ENCODE measurements around the gene DKK1. TPM values are rescaled to one million over a fixed set of nuclear protein-coding genes. Genes with fewer than 3 reads are reported as not detected.
A peak's percentile ranks its signal among the peaks of the same experiment; 100 is the strongest.

Gene DKK1
- total and polyA plus RNA-seq, 2 of the 13 experiments (the other 11 are each of a cell fraction or from before 2014, with no cell fraction given) = 123 to 262 TPM

DNA sequence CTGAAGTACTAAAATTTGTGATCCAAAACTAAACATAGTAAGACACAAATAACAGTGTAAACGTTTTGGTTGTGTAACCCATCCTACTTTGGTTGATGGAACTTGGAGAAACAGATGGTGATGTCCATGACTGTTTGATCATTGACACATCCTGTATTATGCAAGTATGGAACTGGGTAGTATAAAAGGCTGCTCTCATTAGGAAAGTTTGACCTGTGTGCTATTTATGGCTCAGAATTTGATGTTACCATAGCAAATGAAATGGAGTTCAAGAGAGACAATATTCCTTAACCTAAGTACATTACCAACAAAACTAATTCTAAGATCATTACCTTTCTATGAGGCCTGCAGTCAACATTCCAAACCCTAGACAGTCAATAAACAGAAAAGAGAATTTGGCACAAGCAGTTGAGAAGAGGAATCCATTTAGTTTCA lies 39.9 kb downstream of the DKK1 start (continued):
- no peak for TF ChIP-seq ZNF543 (CRISPR knock-in tag; IDR thresholded peaks at IDR 0.05)
- TF ChIP-seq EEA1 (CRISPR knock-in tag; IDR thresholded peaks at IDR 0.05; ENCODE audit: borderline replicate concordance) = no peak
- TF ChIP-seq FIP1L1 (IDR thresholded peaks at IDR 0.05; ENCODE audit: borderline replicate concordance, insufficient read depth, low read depth, low read length) = no peak
- TF ChIP-seq ATF7 (IDR thresholded peaks at IDR 0.05) = no peak
- TF ChIP-seq ATF7 (CRISPR knock-in tag; IDR thresholded peaks at IDR 0.05) = no peak
- TF ChIP-seq ZMYM4 (CRISPR knock-in tag; IDR thresholded peaks at IDR 0.05) = no peak; the same call in 1 of the 2 replicates
- TF ChIP-seq, protein P1, sequence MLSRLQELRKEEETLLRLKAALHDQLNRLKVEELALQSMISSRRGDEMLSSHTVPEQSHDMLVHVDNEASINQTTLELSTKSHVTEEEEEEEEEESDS (CRISPR knock-in tag; IDR thresholded peaks at IDR 0.05; ENCODE audit: borderline replicate concordance) = 0 out of 2 replicates have a peak, but pooled peaks have one; percentile 39
- TF ChIP-seq, protein P2, sequence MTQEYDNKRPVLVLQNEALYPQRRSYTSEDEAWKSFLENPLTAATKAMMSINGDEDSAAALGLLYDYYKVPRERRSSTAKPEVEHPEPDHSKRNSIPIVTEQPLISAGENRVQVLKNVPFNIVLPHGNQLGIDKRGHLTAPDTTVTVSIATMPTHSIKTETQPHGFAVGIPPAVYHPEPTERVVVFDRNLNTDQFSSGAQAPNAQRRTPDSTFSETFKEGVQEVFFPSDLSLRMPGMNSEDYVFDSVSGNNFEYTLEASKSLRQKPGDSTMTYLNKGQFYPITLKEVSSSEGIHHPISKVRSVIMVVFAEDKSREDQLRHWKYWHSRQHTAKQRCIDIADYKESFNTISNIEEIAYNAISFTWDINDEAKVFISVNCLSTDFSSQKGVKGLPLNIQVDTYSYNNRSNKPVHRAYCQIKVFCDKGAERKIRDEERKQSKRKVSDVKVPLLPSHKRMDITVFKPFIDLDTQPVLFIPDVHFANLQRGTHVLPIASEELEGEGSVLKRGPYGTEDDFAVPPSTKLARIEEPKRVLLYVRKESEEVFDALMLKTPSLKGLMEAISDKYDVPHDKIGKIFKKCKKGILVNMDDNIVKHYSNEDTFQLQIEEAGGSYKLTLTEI (CRISPR knock-in tag; conservative IDR thresholded peaks at IDR 0.05) = no peak
- no peak for TF ChIP-seq ZKSCAN8 (CRISPR knock-in tag; IDR thresholded peaks at IDR 0.05; ENCODE audit: borderline replicate concordance)
- TF ChIP-seq, protein P3, sequence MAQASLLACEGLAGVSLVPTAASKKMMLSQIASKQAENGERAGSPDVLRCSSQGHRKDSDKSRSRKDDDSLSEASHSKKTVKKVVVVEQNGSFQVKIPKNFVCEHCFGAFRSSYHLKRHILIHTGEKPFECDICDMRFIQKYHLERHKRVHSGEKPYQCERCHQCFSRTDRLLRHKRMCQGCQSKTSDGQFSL (CRISPR knock-in tag; IDR thresholded peaks at IDR 0.05) = no peak
- no peak for TF ChIP-seq ZNF451 (CRISPR knock-in tag; IDR thresholded peaks at IDR 0.05)
- TF ChIP-seq ATM (IDR thresholded peaks at IDR 0.05; ENCODE audit: borderline replicate concordance) = 0 out of 2 replicates have a peak, but pooled peaks have one; percentile 49
- no peak for TF ChIP-seq ATF1 (CRISPR knock-in tag; IDR thresholded peaks at IDR 0.05)
- no peak for TF ChIP-seq NFKBIZ (CRISPR knock-in tag; IDR thresholded peaks at IDR 0.05)
- TF ChIP-seq, protein P4, sequence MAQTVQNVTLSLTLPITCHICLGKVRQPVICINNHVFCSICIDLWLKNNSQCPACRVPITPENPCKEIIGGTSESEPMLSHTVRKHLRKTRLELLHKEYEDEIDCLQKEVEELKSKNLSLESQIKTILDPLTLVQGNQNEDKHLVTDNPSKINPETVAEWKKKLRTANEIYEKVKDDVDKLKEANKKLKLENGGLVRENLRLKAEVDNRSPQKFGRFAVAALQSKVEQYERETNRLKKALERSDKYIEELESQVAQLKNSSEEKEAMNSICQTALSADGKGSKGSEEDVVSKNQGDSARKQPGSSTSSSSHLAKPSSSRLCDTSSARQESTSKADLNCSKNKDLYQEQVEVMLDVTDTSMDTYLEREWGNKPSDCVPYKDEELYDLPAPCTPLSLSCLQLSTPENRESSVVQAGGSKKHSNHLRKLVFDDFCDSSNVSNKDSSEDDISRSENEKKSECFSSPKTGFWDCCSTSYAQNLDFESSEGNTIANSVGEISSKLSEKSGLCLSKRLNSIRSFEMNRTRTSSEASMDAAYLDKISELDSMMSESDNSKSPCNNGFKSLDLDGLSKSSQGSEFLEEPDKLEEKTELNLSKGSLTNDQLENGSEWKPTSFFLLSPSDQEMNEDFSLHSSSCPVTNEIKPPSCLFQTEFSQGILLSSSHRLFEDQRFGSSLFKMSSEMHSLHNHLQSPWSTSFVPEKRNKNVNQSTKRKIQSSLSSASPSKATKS (CRISPR knock-in tag; IDR thresholded peaks at IDR 0.05) = no peak
- no peak for TF ChIP-seq POLR2A (IDR thresholded peaks at IDR 0.05; ENCODE audit: insufficient read depth in 1 of 2, low read depth in 2 of 2, low read length in 2 of 2)
- TF ChIP-seq NKX3-1 (CRISPR knock-in tag; IDR thresholded peaks at IDR 0.05) = no peak
- TF ChIP-seq, protein P5, sequence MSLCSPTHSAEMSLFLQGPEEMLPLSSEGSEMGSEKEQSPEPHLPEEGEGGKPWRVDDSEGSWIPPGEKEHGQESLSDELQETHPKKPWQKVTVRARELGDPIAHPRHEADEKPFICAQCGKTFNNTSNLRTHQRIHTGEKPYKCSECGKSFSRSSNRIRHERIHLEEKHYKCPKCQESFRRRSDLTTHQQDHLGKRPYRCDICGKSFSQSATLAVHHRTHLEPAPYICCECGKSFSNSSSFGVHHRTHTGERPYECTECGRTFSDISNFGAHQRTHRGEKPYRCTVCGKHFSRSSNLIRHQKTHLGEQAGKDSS (CRISPR knock-in tag; IDR thresholded peaks at IDR 0.05; ENCODE audit: borderline replicate concordance, low read depth) = no peak
- no peak for TF ChIP-seq ZNF891 (CRISPR knock-in tag; IDR thresholded peaks at IDR 0.05)
- TF ChIP-seq ESRRA (CRISPR knock-in tag; IDR thresholded peaks at IDR 0.05; ENCODE audit: low read depth) = no peak
- TF ChIP-seq ZNF136 (CRISPR knock-in tag; IDR thresholded peaks at IDR 0.05; ENCODE audit: low read depth) = no peak
- peak; percentile 70; the same call in 1 of the 2 replicates for TF ChIP-seq KDM1A (CRISPR knock-in tag; IDR thresholded peaks at IDR 0.05)
- TF ChIP-seq ZNF709 (CRISPR knock-in tag; IDR thresholded peaks at IDR 0.05) = no peak
- TF ChIP-seq AKAP8 (CRISPR knock-in tag; IDR thresholded peaks at IDR 0.05) = no peak
- no peak for TF ChIP-seq ZFP36L1 (CRISPR knock-in tag; IDR thresholded peaks at IDR 0.05)

All from HepG2 (cell line).